H1 (cell line): Measurements from ENCODE around the gene ENOX2. TPM values are rescaled to one million over a fixed set of nuclear protein-coding genes. Genes with fewer than 3 reads are reported as not detected.
A peak's percentile ranks its signal among the peaks of the same experiment; 100 is the strongest.

Experiments used
- BRCA1 ChIP-seq: IDR thresholded peaks from 2 replicates; pipeline ENCODE4 v1.6.1; 2012; ENCODE audit warnings: low read depth, low read length, improper control_type of control experiment
- EP300 ChIP-seq, 2 experiments: IDR thresholded peaks; 1 replicate in 1 of 2; 2 replicates in 1 of 2; pipeline ENCODE4 v1.6.1; 2011 to 2012; ENCODE audit warnings: low read depth in 2 of 2, low read length in 2 of 2, mild to moderate bottlenecking in 2 of 2, borderline replicate concordance in 1 of 2, inconsistent platforms in 1 of 2, moderate library complexity in 1 of 2
- GTF2F1 ChIP-seq: IDR thresholded peaks from 2 replicates; pipeline ENCODE4 v1.6.1; 2012; ENCODE audit warnings: low read depth, low read length, improper control_type of control experiment, borderline replicate concordance
- HDAC2 ChIP-seq, 2 experiments: fragments of 300-600 bp in 1 of 2; sonication (generic) in 1 of 2; IDR thresholded peaks; 2 replicates each; pipeline ENCODE4 v1.6.1; 2011 to 2012; ENCODE audit warnings: low read depth in 2 of 2, low read length in 2 of 2, mild to moderate bottlenecking in 2 of 2, moderate library complexity in 2 of 2, borderline replicate concordance in 1 of 2, inconsistent platforms in 1 of 2
- JUND ChIP-seq: IDR thresholded peaks from 2 replicates; pipeline ENCODE4 v1.6.1; 2011; ENCODE audit warnings: mild to moderate bottlenecking, improper control_type of control experiment, low read length
- MAFK ChIP-seq: IDR thresholded peaks from 2 replicates; pipeline ENCODE4 v1.6.1; 2012; ENCODE audit warnings: low read depth, mild to moderate bottlenecking, improper control_type of control experiment, low read length
- MAX ChIP-seq: IDR thresholded peaks from 2 replicates; pipeline ENCODE4 v1.6.1; 2012; ENCODE audit warnings: inconsistent platforms
- SAP30 ChIP-seq: fragments of 300-600 bp; sonication (generic); IDR thresholded peaks from 2 replicates; pipeline ENCODE4 v1.7.1; 2012; ENCODE audit warnings: low read length, moderate library complexity, mild to moderate bottlenecking, inconsistent platforms; ENCODE audit not compliant: insufficient read depth, insufficient replicate concordance
- SP4 ChIP-seq: IDR thresholded peaks from 2 replicates; pipeline ENCODE4 v1.6.1; 2012; ENCODE audit warnings: low read length, inconsistent platforms
- TAF1 ChIP-seq: IDR thresholded peaks from 2 replicates; pipeline ENCODE4 v1.6.1; 2011; ENCODE audit warnings: mild to moderate bottlenecking, low read depth, low read length
- TAF7 ChIP-seq: optimal IDR thresholded peaks from 2 replicates; pipeline ENCODE3; 2011; ENCODE audit warnings: low read depth, mild to moderate bottlenecking, inconsistent platforms, low read length, moderate library complexity, borderline replicate concordance
- TEAD4 ChIP-seq: IDR thresholded peaks from 2 replicates; pipeline ENCODE4 v1.6.1; 2012; ENCODE audit warnings: low read depth, low read length, inconsistent platforms, mixed read lengths
- polyA plus RNA-seq, 7 experiments: library from polyadenylated mRNA; depleted of rRNA in 3 of 7; stranded (reverse) in 5 of 7; unstranded in 2 of 7; fragments of >200 nt in 5 of 7; fragments of 200-250 nt in 2 of 7; gene quantifications; 1 replicate in 5 of 7; 2 replicates in 1 of 7; 4 replicates in 1 of 7; pipeline versions ENCODE4 v1.2.1 to v1.2.3, GENCODE V29; 2011 to 2013; ENCODE audit warnings: missing spikeins in 2 of 7, mixed read lengths in 2 of 7
- total RNA-seq: library from RNA; stranded (reverse); fragmentation: NEBNext Ultra II Directional; extraction: Animal tissue kit (Norgen Biotek cat#: 25700); gene quantifications from 2 replicates; pipeline ENCODE4 v1.2.1, GENCODE V29; 2021

Gene ENOX2
- total and polyA plus RNA-seq, 2 of the 8 experiments (the other 6 are each of a cell fraction or from before 2014, with no cell fraction given): 4.5 to 12.3 TPM

GRCh38 chrX:130902783-130903613 is at the start of gene ENOX2 (continued):
- TF ChIP-seq MAFK (no peak), SP4 (no peak), JUND (no peak), HDAC2 (IDR thresholded peaks at IDR 0.05; ENCODE audit: borderline replicate concordance in 1 of 2, low read depth in 2 of 2, low read length in 2 of 2) (no peak), TAF1 (peak; percentile 63), SAP30 (no peak), TEAD4 (no peak), EP300 (IDR thresholded peaks at IDR 0.05; ENCODE audit: borderline replicate concordance in 1 of 2, low read depth in 2 of 2, low read length in 2 of 2) (no peak), BRCA1 (no peak), MAX (no peak), GTF2F1 (no peak), TAF7 (peak; percentile 33)
